Activated T-helper 9 cell treated with anti-CD3 and anti-CD28 coated beads, Interleukin-2, amount 50 U/mL, for 16 hours (primary cell): ENCODE results near the gene MFAP2.
A peak's percentile ranks its signal among the peaks of the same experiment; 100 is the strongest.

ENCODE experiments used
- DNase-seq: peaks from one replicate; pipeline ENCODE4 v3.0.0-alpha.2; 2020; ENCODE audit warnings: low read depth

The MFAP2 gene, protein sequence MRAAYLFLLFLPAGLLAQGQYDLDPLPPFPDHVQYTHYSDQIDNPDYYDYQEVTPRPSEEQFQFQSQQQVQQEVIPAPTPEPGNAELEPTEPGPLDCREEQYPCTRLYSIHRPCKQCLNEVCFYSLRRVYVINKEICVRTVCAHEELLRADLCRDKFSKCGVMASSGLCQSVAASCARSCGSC

DNA sequence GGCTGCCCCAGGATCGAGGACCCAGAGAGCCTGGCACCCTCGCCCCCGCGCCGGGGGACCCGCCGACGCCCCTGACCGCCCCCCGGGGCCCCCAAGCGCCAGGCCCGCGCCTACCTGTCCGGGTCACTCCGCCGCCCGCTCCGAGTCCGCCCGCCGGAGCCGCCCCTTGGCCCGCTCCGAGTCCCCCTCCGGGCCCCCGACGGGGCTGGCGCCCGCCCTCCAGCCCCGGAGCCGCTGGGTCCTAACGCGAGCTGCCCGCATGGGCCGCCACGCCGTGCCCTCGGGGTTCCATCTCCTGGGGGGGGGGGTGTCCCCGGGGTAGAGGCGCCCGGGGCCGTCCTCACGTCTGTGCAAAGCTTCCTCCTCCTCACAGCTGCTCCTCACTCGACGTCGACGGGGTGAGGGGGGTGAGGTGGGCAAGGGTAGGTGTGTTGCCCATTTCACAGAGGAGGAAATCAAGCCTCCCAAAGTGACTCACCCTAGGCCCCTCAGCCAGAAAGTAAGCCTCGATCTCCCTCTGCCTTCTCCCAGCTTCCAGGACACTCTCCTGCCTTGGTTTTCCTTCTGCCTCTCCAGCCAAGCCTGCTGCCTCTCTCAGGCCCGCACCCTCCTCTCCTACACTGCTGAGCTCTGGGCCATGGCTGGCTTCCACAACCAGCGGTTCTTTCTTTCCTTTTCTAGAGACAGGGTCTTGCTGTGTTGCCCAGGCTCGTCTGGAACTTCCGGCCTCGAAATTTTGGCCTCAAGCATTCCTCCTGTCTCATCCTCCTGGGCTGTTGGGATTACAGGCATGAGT lies at the start of gene MFAP2:
Gene MFAP2, minus strand, starts transcription at position 148 of the 796 bp plus-strand sequence. CDS start 2,347 bp downstream, outside the sequence.
- no peak for DNase-seq

DNA sequence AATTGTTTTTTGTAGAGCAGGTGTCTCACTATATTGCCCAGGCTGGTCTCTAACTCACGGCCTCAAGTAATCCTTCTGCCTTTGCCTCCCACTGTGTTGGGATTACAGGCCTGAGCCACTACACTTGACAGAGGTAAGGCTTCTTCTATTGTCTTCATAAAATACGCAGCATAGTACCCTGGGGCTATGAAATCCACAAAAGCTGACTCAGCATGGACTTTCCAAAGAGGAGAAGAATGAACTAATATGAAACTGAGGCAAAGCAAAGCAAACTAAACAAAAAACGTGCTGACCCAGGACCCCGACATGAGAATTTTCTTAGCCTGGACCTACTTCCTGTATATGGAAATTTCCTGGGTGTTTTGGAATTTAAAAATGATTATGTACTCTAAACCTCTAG lies 49.8 kb upstream of the MFAP2 start:
- no peak for DNase-seq

DNA sequence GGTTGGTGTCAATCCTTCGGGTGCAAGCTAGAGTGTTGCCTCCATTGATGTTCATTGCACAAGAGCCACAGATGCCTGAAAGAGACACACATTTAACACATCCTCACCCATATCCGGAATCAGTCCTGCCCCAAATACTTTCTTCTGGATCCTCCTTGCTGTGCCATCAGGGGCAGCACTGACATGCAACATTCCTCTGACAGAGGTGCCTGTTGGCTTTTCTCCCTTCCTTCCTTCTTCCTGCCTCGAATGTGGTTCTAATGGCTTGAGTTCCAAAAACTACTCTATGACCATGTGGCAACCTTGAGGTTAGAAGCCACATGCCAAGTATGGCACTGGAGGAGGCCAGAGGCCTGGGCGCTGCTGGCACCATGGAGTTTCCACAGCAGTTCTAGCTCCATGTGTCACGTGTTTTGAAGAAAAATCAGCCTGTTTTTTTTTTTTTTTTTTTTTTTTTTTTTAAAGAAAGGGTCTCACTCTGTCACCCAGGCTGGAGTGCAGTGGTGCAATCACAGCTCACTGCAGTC lies 48.3 kb upstream of the MFAP2 start:
- DNase-seq, result no peak

DNA sequence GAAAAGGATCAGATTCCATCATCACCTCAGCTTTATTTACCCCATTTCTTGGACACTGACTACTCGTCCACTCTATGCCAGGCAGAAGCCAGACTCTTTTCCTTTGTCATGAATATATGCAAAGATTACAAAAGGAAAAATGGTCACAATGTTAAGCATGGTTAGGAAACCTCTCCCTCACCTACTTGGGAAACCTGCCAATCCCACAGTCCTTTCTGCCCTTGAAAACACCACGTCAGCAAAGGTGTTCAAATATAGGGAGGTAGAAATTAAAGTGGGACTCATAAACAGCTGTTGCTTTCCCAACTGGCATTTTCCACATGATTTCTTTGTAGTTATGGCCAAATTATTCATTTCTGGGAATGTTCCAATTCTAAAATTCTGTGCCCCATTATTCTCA lies 47.5 kb upstream of the MFAP2 start:
- DNase-seq, result no peak

DNA sequence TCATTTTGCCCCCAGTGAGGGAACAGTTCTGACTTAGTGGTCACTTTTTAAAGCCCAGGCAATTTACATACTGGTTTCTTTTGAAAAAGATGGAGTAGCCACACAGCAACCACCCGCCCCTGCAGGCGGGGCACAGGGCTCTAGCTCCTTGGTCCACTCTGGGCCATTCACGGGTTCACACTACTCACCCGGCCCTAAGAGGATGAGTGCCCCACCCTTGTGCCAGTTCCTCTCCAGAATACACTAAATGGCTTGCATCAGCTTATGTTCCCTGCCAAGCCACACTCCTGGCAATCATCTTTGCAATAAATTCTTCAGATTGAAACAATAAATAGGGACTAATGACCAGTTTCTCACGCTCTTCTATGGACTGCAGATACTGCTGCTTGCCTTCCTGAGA lies 47.0 kb upstream of the MFAP2 start:
- no peak for DNase-seq

DNA sequence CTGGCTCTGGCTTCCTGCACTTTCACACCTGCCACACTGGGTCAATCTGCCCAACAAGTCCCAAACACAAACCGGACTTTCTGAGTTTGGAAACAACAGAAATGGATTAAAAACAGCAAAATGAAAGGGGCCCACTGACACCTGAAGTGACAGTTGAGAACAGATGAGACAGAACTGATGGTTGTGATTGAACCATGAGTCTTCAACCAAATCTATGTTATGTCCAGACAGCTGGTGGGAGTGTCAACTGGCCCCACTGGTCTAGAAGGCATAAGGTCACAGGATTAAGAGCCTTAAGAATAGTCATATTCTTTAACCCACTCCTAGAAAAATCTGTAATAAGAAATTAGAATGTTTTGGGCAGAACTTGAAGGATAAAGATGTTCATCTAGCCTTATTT lies 44.3 kb upstream of the MFAP2 start:
- no peak for DNase-seq

DNA sequence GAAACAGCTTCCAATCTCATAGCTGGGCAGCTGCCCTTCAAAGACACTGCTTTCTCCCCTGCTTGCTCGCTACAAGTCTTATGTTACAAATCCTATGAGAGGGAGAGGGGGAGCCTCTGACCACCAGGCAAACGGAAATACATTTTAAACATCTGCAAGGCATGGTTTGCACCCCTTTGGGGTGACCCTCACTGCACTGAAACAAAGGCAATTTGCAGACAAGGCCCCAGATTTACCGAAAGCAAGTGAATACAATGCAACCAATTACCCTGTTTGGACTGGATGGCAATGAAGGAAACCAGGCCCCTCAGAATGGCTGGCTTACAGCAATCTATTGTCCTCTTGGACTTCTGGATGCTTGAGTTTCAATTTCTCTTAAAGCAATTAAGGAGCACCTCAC lies 43.2 kb upstream of the MFAP2 start:
- DNase-seq, result no peak

DNA sequence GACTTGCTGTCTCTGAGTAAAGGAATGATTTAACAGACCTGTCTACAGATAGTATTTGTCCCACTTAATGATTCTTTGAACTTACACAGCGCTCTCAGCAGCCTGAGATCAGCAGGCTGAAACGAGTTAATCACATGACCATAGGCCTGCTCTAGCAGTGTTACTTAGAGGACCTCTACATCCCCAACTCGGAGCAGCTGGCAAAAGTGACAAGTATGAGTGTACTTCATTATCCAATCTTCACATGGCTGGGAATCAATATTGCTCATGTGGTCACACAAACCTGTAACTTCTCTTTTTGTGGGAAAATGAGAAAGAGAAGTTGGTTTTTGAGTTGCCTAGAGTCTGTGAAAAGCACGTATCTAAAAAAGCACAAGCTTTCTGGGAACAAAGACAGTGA lies 42.7 kb upstream of the MFAP2 start:
- DNase-seq, result no peak

DNA sequence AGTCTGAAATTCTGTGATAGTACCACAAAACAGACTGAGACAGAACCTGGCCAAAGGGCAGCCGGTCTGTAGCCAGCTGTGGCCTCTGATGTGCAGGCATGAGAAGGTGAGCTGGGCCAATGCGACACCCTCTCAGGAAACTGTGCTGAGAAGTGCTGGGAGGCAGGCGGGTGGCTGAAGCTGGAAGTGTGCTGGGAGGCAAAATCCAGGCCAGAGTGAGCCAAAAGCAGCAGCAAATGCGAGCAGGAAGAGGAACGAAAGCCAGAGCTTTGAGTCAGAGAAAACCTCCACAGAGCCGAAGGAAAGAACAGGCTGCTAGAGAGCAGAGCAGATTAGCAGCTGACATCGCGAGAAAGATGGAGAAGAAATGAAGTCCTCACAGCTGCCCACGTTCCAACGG lies 41.5 kb upstream of the MFAP2 start:
- no peak for DNase-seq

DNA sequence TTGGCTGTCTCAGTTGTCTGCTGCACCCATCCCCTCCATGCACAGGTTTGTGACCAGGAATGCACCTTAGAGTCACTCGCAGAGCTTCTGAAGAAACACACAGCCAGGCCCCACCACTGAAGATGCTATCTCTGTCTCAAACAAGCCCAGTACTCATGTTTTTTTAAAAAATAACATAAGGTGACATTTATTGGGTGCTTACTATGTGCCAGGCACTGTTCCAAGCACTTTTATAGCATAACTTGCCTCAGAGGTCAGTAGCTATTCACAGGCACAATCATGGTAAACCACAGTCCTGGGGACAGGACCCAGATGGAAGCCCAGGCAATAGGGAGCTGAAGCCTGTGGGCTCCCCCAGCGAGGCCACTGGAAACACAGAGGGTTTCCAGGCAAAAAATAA lies 40.1 kb upstream of the MFAP2 start:
- no peak for DNase-seq

DNA sequence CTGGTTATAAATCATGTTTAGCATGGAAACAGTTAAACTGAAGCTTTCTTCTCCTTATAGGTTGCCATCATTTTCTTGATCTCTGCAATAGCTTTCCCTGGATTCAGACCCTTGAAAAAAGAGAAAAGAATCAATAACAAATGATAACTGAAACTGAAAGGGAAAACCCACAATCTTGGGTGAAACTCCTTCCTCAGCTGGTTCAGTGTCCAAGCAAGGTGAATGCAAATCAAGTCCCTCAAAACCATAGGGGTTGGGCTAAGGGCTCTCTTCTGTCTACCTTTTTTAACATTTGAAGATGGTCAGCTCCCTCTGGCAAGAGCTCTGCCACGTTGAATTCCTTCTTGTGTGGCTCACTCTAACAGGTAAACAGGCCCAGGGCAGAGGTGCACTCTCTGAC lies 38.4 kb upstream of the MFAP2 start:
- no peak for DNase-seq

DNA sequence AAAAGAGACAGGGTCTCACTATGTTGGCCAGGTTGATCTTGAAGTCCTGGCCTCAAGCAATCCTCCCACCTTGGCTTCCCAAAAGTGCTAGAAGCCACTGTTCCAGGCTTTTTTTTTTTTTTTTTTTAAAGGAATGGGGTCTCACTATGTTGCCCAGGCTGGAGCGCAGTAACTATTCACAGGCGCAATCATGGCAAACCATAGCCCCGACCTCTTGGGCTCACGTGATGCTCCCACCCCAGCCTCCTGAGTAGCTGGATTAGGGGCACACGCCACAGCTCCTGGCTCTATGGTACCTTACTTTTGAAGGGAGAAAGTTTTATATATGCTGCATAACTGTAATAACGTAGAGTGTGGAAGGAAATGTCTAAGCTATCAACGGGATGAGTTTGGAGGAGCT lies 37.0 kb upstream of the MFAP2 start:
- DNase-seq, result no peak

DNA sequence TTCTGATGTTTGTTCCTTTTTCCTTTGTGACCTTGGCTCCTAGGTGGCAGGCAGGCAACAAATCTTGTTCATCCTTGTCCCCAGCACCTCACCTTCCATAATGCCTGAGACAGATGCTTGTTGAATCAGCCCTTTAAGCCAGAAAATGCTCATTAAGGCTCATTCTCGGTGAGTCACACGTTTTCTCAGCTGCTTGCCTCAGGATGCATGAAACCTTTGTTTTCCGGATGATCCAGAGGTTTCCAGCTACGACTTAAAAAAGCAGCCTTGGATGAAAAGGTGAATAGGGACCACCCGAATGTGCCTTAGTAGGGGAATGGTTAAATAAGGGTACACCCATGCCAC lies 35.9 kb upstream of the MFAP2 start:
- no peak for DNase-seq

DNA sequence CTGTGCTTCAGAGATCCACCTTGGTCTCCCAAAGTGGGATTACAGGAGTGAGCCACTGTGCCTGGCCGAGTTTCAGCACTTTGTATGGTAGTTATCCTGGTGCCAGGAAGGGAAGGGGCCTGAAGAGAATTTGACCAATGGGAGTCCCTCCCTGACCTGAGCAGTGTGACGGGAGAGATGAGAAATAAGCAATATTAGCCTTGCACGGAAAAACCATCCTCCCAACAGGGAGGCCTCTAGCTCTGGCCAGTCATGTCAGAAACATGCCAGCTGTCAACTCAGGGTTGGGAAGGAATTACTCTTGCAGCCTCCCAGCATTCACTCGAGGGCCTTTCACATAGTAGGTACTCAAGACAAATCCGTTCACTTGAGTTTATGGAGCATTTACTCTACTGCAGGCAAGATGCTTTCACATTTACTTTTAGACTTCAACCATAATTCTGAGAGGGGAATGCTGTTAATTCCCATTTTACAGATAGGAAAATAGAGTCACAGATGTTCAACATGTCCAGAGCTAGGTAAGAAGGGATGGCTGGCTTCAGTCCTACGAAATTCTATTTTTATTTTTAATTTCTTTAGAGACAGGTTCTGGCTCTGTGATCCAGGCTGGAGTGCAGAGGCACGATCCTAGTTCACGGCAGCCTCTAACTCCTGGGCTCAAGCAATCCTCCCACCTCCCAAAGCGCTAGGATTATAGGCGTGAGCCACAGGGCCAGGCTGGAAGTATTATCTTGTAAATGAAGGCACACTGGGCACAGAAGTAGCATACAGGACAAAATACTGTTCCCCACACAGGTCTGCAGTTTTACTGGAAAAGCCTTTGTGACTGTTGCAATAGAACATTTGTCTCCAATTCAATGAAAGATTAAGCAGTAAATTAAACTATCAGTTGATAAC lies 34.5 kb upstream of the MFAP2 start:
- DNase-seq, result no peak

DNA sequence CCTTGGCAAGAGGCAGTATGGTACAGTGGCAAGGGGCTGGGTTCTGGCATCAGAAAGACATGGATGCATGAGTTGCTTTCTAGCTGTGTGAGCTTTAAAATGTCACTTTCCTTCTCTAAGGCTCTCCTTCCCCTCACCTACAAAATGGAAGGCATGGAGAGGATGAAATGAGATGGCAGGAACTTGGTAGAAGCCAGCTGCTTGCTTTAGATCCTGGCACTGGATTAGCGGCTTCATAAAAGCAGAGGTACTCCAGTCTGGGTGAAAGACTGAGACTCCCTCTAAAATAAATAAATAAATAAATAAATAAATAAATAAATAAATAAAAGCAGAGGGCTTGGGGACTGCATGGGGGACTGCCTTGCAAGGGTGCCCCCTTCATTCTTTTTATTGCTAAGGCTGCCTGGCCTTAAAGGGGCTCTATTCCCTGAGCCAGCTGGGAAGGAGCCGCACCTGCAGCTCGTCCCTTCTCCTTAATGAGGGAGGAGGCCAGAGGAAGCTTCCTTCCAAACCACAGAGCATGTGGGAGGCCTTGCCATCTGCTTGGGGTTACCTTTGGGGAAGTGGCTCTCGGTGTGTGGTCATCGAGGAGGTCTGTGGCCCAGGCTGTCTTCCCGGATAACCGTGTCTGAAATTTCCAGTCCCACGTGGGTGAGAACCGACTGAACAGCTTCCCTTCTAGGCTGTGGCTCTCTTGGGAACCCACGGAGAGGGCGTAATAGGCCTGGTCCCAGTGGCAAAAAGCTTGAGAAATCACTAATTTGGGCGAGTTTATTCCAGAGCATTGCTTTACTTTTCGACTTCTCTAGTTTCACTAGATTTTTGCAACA lies 33.3 kb upstream of the MFAP2 start:
- DNase-seq, result no peak

DNA sequence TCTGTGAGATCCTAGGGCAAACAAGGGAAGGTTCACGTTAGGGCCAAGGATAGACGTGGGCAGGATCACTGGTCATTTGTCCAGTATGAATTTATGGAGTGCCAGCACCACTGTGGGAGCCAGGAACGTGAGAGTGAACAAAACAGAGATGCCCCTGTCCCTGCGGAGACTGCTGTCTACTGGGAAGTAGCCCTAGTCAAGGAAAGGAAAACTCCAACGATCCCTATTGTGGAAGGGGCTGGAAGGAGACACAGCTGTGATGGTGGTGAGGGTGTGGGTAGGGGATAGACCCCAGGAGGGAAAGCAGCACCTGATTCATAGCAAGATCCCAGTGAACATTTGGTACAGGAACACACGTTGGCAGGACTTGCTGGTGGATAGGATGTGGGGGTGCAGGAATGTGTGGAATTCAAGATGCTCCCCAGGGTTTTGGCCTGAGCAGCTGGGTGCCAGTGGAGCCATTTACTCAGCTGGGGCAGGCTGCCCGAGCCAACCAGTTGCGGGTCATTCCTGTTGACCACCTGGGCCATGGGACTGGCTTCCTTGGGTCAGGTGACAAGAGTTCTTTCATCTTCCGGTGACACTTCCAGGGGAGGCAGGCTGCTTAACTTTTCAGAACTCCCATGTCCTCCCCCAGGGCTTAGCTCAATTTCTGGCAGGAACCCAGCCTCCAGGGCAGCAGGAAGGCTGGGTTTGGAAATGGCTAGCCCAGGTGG lies 32.5 kb upstream of the MFAP2 start:
- DNase-seq, result no peak

DNA sequence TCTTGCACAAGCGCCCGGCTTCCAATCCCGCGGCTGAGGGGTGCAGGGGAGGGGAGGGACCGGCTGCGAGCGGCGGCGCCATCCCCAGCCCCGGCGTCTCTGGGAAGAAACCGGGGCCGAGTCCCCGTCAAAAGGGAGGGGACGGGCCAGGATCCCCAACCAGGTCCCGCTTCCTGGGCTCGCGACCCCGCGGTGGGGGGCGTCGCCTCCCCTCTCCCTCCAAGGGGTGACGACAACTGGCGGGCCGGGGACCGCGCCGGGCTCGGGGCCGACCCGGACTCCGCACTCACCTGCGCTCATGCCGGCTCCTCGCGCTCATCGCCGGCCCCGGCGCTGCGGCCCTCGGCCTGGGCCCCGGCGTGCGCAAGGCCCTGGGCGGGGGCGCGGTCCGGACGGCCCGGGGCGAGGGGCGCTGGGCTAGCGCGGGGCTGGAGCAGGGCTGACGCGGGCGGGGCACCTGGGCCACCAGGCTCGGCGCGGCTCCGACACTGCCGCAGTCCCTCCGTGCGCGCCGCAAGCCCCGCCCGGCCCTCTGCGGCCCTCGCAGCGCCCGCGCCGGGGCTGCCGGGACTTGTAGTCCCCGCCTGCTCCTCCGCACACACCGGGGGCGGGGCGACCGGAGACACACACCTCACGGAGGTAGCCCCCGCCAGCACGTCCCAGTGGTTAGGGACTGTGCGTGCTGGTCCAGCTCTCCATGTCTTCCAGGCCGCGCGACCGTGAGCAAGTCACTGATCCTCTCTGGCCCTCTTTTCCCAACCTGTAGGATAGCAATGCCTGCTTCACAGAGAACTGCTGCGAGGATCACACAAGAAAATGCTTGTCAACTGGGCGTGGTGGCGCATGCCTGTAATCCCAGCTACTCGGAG lies 31.3 kb upstream of the MFAP2 start, which contains the start of gene ATP13A2:
Gene ATP13A2, minus strand, starts transcription at position 490 of the 869 bp plus-strand sequence. Its CDS starts 190 bp downstream, at position 300.
- peak; percentile 82 for DNase-seq

DNA sequence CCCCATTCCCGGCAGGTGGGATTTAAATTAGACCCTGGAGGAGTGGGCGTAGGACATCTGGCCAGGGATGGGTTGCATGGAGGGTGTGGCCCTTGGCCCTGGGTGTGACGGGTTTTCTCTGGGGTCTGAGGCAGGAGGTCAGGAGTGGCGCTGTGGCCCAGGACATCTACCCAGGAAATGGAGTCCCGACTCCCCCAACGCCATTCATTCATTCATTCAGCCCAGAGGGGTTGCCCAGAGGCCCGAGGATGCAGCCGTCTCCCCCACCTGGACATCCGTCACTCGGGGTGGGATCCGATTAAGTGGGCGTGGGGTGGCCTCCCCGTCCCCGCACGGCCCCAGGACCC lies 30.6 kb upstream of the MFAP2 start:
- no peak for DNase-seq

DNA sequence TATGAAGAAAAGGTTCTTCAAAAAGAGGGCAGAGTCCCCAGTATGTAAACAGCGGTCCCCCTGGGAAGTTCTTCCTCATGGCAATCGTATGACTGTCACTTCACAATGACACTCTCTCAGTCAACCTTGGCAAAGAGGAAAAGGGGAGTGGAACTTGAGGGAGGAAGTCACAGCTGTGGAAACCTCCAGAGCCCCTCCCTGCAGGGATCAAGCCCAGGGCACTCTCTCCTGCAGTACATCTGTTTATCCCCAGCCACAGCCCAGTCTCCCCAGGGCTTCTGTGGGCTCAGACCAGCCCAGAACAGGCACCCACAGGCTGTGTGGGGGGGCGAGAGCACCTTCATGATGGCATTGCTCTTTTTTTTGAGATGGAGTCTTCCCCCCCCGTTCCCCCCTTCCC lies 29.3 kb upstream of the MFAP2 start:
- DNase-seq, result no peak

DNA sequence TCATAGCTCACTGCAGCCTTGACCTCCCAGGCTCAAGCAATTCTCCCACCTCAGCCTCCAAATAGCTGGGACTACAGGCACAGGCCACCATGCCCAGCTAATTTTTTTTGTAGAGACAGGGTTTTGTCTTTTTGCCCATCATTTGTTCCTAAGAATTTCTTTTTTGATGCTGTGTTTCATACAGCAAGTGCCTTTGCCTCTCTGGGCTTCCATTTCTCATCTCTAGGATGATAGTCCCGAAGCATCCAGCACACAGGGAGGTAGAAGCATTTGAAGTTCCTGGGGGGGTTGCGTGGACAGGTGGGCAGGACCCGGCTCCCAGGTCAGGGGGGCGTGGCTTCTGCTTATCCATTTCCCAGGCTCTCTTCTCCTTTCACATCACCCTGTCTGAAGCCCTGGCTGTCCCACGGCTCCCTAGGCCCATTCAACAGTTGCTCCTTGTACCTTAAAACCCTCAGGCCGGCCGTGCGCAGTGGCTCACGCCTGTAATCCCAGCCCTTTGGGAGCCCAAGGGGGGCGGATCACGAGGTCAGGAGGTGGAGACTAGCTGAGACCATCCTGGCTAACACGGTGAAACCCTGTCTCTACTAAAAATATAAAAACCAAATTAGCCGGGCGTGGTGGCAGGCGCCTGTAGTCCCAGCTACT lies 27.9 kb upstream of the MFAP2 start:
- DNase-seq, result no peak
